Aorta (tissue), 5 donors: ENCODE results near the gene B4GALT6. TPM values are rescaled to one million over a fixed set of nuclear protein-coding genes. Genes with fewer than 3 reads are reported as not detected.

Source experiments
- ATAC-seq: fragments of 200-7000 bp; cut with Tn5 transposase; one replicate; pipeline ENCODE4 v1.9.1; 2022; ENCODE audit warnings: moderate library complexity; ENCODE audit not compliant: low FRiP score
- DNase-seq, 2 donors: peaks; one replicate each; pipeline ENCODE4 v3.0.0-alpha.2; 2020
- H3K27ac ChIP-seq, 2 donors: one replicate each; pipeline ENCODE4 v1.5.1; 2013; ENCODE audit warnings: low read length in 2 of 2, mild to moderate bottlenecking in 2 of 2, moderate library complexity in 2 of 2, control low read depth in 1 of 2, inconsistent platforms in 1 of 2, low read depth in 1 of 2
- H3K27me3 ChIP-seq, 2 donors: one replicate each; pipeline ENCODE4 v1.6.1; 2013; ENCODE audit warnings: control low read depth in 1 of 2, low read length in 1 of 2, mild to moderate bottlenecking in 1 of 2, moderate library complexity in 1 of 2; ENCODE audit not compliant: insufficient read depth in 2 of 2, control insufficient read depth in 1 of 2
- H3K36me3 ChIP-seq, 2 donors: one replicate each; pipeline ENCODE4 v1.6.1; 2013; ENCODE audit warnings: control low read depth in 1 of 2, low read length in 1 of 2, mild to moderate bottlenecking in 1 of 2; ENCODE audit not compliant: insufficient read depth in 2 of 2, control insufficient read depth in 1 of 2
- H3K4me1 ChIP-seq, 2 donors: one replicate each; pipeline ENCODE4 v1.6.1; 2013; ENCODE audit warnings: low read length in 2 of 2, control low read depth in 1 of 2, mild to moderate bottlenecking in 1 of 2, moderate library complexity in 1 of 2; ENCODE audit not compliant: insufficient read depth in 2 of 2, control insufficient read depth in 1 of 2
- H3K4me3 ChIP-seq, 2 donors: one replicate each; pipeline ENCODE4 v1.5.1; 2013; ENCODE audit warnings: low read length in 2 of 2, control low read depth in 1 of 2, mild to moderate bottlenecking in 1 of 2
- H3K9me3 ChIP-seq: one replicate; pipeline ENCODE4 v1.6.1; 2013; ENCODE audit warnings: mild to moderate bottlenecking, low read length; ENCODE audit not compliant: control insufficient read depth
- WGBS, 2 donors: extraction: QIAGEN DNeasy Blood & Tissue Kit; methylation state at CpG; one replicate each; pipeline ENCODE4 v1.1.7; 2013; 5-methylcytosine and 5-hydroxymethylcytosine counted together
- intact Hi-C, 2 donors: fragments of 100-400 bp; cut with DNase I; formaldehyde crosslinking; loops; one replicate each; pipeline versions ENCODE4 v1.14.2 to v1.15.0; 2022
- polyA plus RNA-seq, 2 donors: library from polyadenylated mRNA; stranded (reverse); fragments of 200-250 nt; gene quantifications; one replicate each; pipeline ENCODE4 v1.2.3, GENCODE V29; 2013
- total RNA-seq, 2 donors: library from RNA; stranded (reverse); fragmentation: NEBNext Ultra II Directional; extraction: Animal tissue kit (Norgen Biotek cat#: 25700); gene quantifications; one replicate each; pipeline ENCODE4 v1.2.1, GENCODE V29; 2021
- donor health status: healthy with polysubstance abuse.
- donor health status: Bipolar disorder and iron deficiency.
- donor health status: DM: no; HTN: no; CAD: no.
- donor health status: DM: no; HTN: no; CAD: no.
- donor health status: DM: yes; HTN: yes; CAD: no.

Gene B4GALT6
- total and polyA plus RNA-seq, 4 donors: 0.87 to 8.4 (median 3.3) TPM

GRCh38 chr18:31658670-31659575, 25.5 kb downstream of the B4GALT6 start:
- DNase-seq (no peak), ATAC-seq (no peak)
- WGBS, 2 donors: 88 to 90% methylated on average over 10 of the region's 10 CpGs
- Histone ChIP-seq H3K4me3 (no peak overlapping the region), H3K27me3 (no peaks in the 10 kb centered on the region), H3K9me3 (no peaks in the 10 kb centered on the region), H3K27ac (no peak overlapping the region), H3K36me3 (no peaks in the 10 kb centered on the region), H3K4me1 (no peaks in the 10 kb centered on the region)
- intact Hi-C loops: no loop called here

- Histone ChIP-seq H3K36me3 (no peaks in the 10 kb centered on the region), H3K27me3 (no peaks in the 10 kb centered on the region), H3K4me1 (no peaks in the 10 kb centered on the region), H3K9me3 (no peaks in the 10 kb centered on the region), H3K4me3 (no peak overlapping the region), H3K27ac (no peak overlapping the region)
- DNase-seq (no peak), ATAC-seq (no peak)
- WGBS, 2 donors: 79 to 83% methylated on average over 12 of the region's 12 CpGs
- intact Hi-C loops: no loop called here
These were observed 26.3 kb downstream of the B4GALT6 start for GRCh38 chr18:31657823-31658669.

GRCh38 chr18:31656754-31657153, 27.6 kb downstream of the B4GALT6 start:
- H3K4me3 ChIP-seq: no peak overlapping the region
- WGBS, 2 donors: 95 to 99% methylated on average over 2 of the region's 2 CpGs
- no peaks in the 10 kb centered on the region for H3K4me1 ChIP-seq
- no peaks in the 10 kb centered on the region for H3K27me3 ChIP-seq
- no peak for ATAC-seq
- intact Hi-C loops: no loop called here
- DNase-seq: no peak
- H3K9me3 ChIP-seq: no peaks in the 10 kb centered on the region
- H3K36me3 ChIP-seq: no peaks in the 10 kb centered on the region
- no peak overlapping the region for H3K27ac ChIP-seq

GRCh38 chr18:31655354-31655753, 29.0 kb downstream of the B4GALT6 start:
- Histone ChIP-seq H3K27me3 (no peaks in the 10 kb centered on the region), H3K4me3 (no peak overlapping the region), H3K27ac (no peak overlapping the region), H3K4me1 (no peaks in the 10 kb centered on the region), H3K36me3 (no peaks in the 10 kb centered on the region), H3K9me3 (no peaks in the 10 kb centered on the region)
- DNase-seq: no peak
- ATAC-seq: no peak
- intact Hi-C loops: no loop called here
- WGBS, 2 donors: 80 to 97% methylated on average over 4 of the region's 4 CpGs

- Histone ChIP-seq H3K27ac (no peak overlapping the region), H3K4me3 (no peak overlapping the region), H3K9me3 (no peaks in the 10 kb centered on the region), H3K27me3 (no peaks in the 10 kb centered on the region), H3K4me1 (no peaks in the 10 kb centered on the region), H3K36me3 (no peaks in the 10 kb centered on the region)
- DNase-seq: no peak
- intact Hi-C loops: no loop called here
- ATAC-seq: no peak
- WGBS, 2 donors: 96 to 99% methylated on average over 3 of the region's 3 CpGs
These were observed 31.5 kb downstream of the B4GALT6 start for GRCh38 chr18:31652877-31653276.

- Histone ChIP-seq H3K36me3 (no peaks in the 10 kb centered on the region), H3K4me1 (no peaks in the 10 kb centered on the region), H3K27me3 (no peaks in the 10 kb centered on the region), H3K27ac (no peak overlapping the region), H3K4me3 (no peak overlapping the region), H3K9me3 (no peaks in the 10 kb centered on the region)
- WGBS, 2 donors: 91 to 93% methylated on average over 9 of the region's 9 CpGs
- intact Hi-C loops: no loop called here
- no peak for DNase-seq
- no peak for ATAC-seq
These were observed 32.0 kb downstream of the B4GALT6 start for GRCh38 chr18:31652357-31652756.

- ATAC-seq: no peak
- 83 to 85% methylated on average over 4 of the region's 4 CpGs for WGBS, 2 donors
- no peak overlapping the region for H3K4me3 ChIP-seq
- intact Hi-C loops: no loop called here
- H3K9me3 ChIP-seq: no peaks in the 10 kb centered on the region
- no peaks in the 10 kb centered on the region for H3K27me3 ChIP-seq
- DNase-seq: no peak
- no peaks in the 10 kb centered on the region for H3K4me1 ChIP-seq
- no peaks in the 10 kb centered on the region for H3K36me3 ChIP-seq
- H3K27ac ChIP-seq: no peak overlapping the region
These were observed 33.0 kb downstream of the B4GALT6 start for GRCh38 chr18:31651369-31651768.

- H3K9me3 ChIP-seq: no peaks in the 10 kb centered on the region
- no peaks in the 10 kb centered on the region for H3K4me1 ChIP-seq
- WGBS, 2 donors: 54 to 68% methylated on average over 4 of the region's 4 CpGs
- H3K4me3 ChIP-seq: no peak overlapping the region
- no peak for DNase-seq
- no peak for ATAC-seq
- intact Hi-C loops: no loop called here
- H3K27ac ChIP-seq: no peak overlapping the region
- H3K27me3 ChIP-seq: no peaks in the 10 kb centered on the region
- H3K36me3 ChIP-seq: no peaks in the 10 kb centered on the region
These were observed 34.2 kb downstream of the B4GALT6 start for GRCh38 chr18:31649978-31650719.
